OCI-LY3 (cell line): Measurements from ENCODE around the gene STC2.

ENCODE experiments used
- H2AFZ ChIP-seq: fragments of 200-600, 300-600 bp; shearing (Covaris generic); 2 replicates; pipeline ENCODE4 v1.6.0; 2014; ENCODE audit warnings: antibody characterized with exemption, low read depth, low read length
- H3K27ac ChIP-seq: fragments of 200-600, 300-600 bp; sonication (generic); 2 replicates; pipeline ENCODE4 v1.5.1; 2014; ENCODE audit warnings: mild to moderate bottlenecking, low read length, moderate library complexity, mixed read lengths
- H3K27me3 ChIP-seq: fragments of 200-600, 300-600 bp; sonication (generic); 2 replicates; pipeline ENCODE4 v1.6.1; 2014; ENCODE audit warnings: low read depth, low read length, mixed read lengths
- H3K36me3 ChIP-seq: fragments of 200-600, 300-600 bp; sonication (generic); replicated peaks from 2 replicates; pipeline ENCODE3; 2014; ENCODE audit warnings: low read depth, low read length, mixed read lengths
- H3K4me1 ChIP-seq: fragments of 300-600, 200-600 bp; sonication (generic); 2 replicates; pipeline ENCODE4 v1.6.1; 2014; ENCODE audit warnings: low read length, mixed read lengths
- H3K4me2 ChIP-seq: fragments of 200-600, 300-600 bp; sonication (generic); 2 replicates; pipeline ENCODE4 v1.6.1; 2014; ENCODE audit warnings: low read length, mixed read lengths
- H3K4me3 ChIP-seq: fragments of 300-600, 200-600 bp; sonication (generic); 2 replicates; pipeline ENCODE4 v1.5.1; 2014; ENCODE audit warnings: antibody characterized with exemption, mild to moderate bottlenecking, low read length, moderate library complexity
- H3K79me2 ChIP-seq: fragments of 300-600, 200-600 bp; shearing (Covaris generic); 2 replicates; pipeline ENCODE4 v1.6.1; 2014; ENCODE audit warnings: mild to moderate bottlenecking, low read length, mixed read lengths
- H3K9ac ChIP-seq: fragments of 300-600, 200-600 bp; shearing (Covaris generic); 2 replicates; pipeline ENCODE4 v1.6.0; 2014; ENCODE audit warnings: mild to moderate bottlenecking, low read length, moderate library complexity
- H3K9me3 ChIP-seq: fragments of 200-600, 300-600 bp; shearing (Covaris generic); 2 replicates; pipeline ENCODE4 v1.6.1; 2014; ENCODE audit warnings: low read length, mixed read lengths; ENCODE audit not compliant: insufficient read depth
- H4K20me1 ChIP-seq: fragments of 200-600, 300-600 bp; sonication (generic); 2 replicates; pipeline ENCODE4 v1.6.1; 2016; ENCODE audit warnings: low read length, mixed read lengths; ENCODE audit not compliant: insufficient read depth
- CTCF ChIP-seq: fragments of 200-600, 300-600 bp; sonication (generic); IDR thresholded peaks from 2 replicates; pipeline ENCODE4 v1.5.1; 2014; ENCODE audit warnings: antibody characterized with exemption, low read length, low read depth
- EZH2phosphoT487 ChIP-seq: fragments of 200-600 bp; shearing (Covaris generic); IDR thresholded peaks from 2 replicates; pipeline ENCODE4 v1.6.1; 2018; ENCODE audit warnings: antibody characterized with exemption, mixed run types, low read depth

The STC2 gene

GRCh38 chr5:173328844-173329490, 753 bp upstream of the STC2 start:
- H4K20me1 ChIP-seq = no peaks in the 10 kb centered on the region
- H3K79me2 ChIP-seq = no peaks in the 10 kb centered on the region
- no peak overlapping the region for H3K4me3 ChIP-seq
- H3K36me3 ChIP-seq = no peaks in the 10 kb centered on the region
- TF ChIP-seq CTCF (no peak), EZH2phosphoT487 (no peak)
- H3K9me3 ChIP-seq = no peaks in the 10 kb centered on the region
- H3K27ac ChIP-seq = no peak overlapping the region
- peaks cover 22% of the 10 kb centered on the region for H3K27me3 ChIP-seq
- H3K4me1 ChIP-seq = peaks cover 6% of the 10 kb centered on the region; the same call in 1 of the 2 replicates
- no peak overlapping the region for H3K9ac ChIP-seq
- H3K4me2 ChIP-seq = no peak overlapping the region
- H2AFZ ChIP-seq = no peak overlapping the region

- Histone ChIP-seq H3K4me1 (peaks cover 6% of the 10 kb centered on the region; the same call in 1 of the 2 replicates), H3K9ac (no peak overlapping the region), H4K20me1 (no peaks in the 10 kb centered on the region), H3K79me2 (no peaks in the 10 kb centered on the region), H3K4me3 (no peak overlapping the region), H3K27ac (no peak overlapping the region), H3K9me3 (no peaks in the 10 kb centered on the region), H2AFZ (no peak overlapping the region), H3K27me3 (peaks cover 14% of the 10 kb centered on the region), H3K4me2 (no peak overlapping the region), H3K36me3 (no peaks in the 10 kb centered on the region)
- TF ChIP-seq EZH2phosphoT487 (no peak), CTCF (no peak)
Observed at GRCh38 chr5:173327084-173327947, 898 bp downstream of the STC2 start.

GRCh38 chr5:173326501-173326960, 1.7 kb downstream of the STC2 start:
- H3K4me2 ChIP-seq = no peak overlapping the region
- H3K27me3 ChIP-seq = peaks cover 14% of the 10 kb centered on the region
- H3K79me2 ChIP-seq = no peaks in the 10 kb centered on the region
- H3K27ac ChIP-seq = no peak overlapping the region
- H3K4me3 ChIP-seq = no peak overlapping the region
- no peak overlapping the region for H2AFZ ChIP-seq
- H3K9ac ChIP-seq = no peak overlapping the region
- H3K4me1 ChIP-seq = no peaks in the 10 kb centered on the region
- H4K20me1 ChIP-seq = no peaks in the 10 kb centered on the region
- TF ChIP-seq CTCF (no peak), EZH2phosphoT487 (no peak)
- no peaks in the 10 kb centered on the region for H3K9me3 ChIP-seq
- no peaks in the 10 kb centered on the region for H3K36me3 ChIP-seq

GRCh38 chr5:173325091-173325698, 3.0 kb downstream of the STC2 start:
- no peak overlapping the region for H3K27ac ChIP-seq
- H3K36me3 ChIP-seq = no peaks in the 10 kb centered on the region
- no peaks in the 10 kb centered on the region for H3K9me3 ChIP-seq
- H3K4me2 ChIP-seq = no peak overlapping the region
- no peaks in the 10 kb centered on the region for H3K4me1 ChIP-seq
- H3K79me2 ChIP-seq = no peaks in the 10 kb centered on the region
- no peaks in the 10 kb centered on the region for H4K20me1 ChIP-seq
- TF ChIP-seq EZH2phosphoT487 (no peak), CTCF (no peak)
- no peak overlapping the region for H3K9ac ChIP-seq
- no peak overlapping the region for H3K4me3 ChIP-seq
- H3K27me3 ChIP-seq = peaks cover 14% of the 10 kb centered on the region
- H2AFZ ChIP-seq = no peak overlapping the region
